Prostate gland (tissue), 2 donors: Measurements from ENCODE around the gene DYNC1I1. TPM values are rescaled to one million over a fixed set of nuclear protein-coding genes. Genes with fewer than 3 reads are reported as not detected.
A peak's percentile ranks its signal among the peaks of the same experiment; 100 is the strongest.

Experiments used
- DNase-seq: peaks from one replicate; pipeline ENCODE4 v3.0.0-alpha.2; 2019; ENCODE audit warnings: low spot score
- H3K27ac ChIP-seq, 2 donors: fragments of 200-600 bp; sonication (generic); 2 replicates each; pipeline ENCODE4 v1.5.1; 2017 to 2019
- H3K27me3 ChIP-seq: fragments of 200-600 bp; sonication (generic); replicated peaks from 2 replicates; pipeline ENCODE4 v1.5.1; 2019; ENCODE audit not compliant: insufficient read depth
- H3K36me3 ChIP-seq, 2 donors: fragments of 200-600 bp; sonication (generic); 1 replicate in 1 of 2; 2 replicates in 1 of 2; pipeline versions ENCODE4 v1.5.1 to v1.8.1; 2017 to 2019
- H3K4me1 ChIP-seq: fragments of 200-600 bp; sonication (generic); replicated peaks from 2 replicates; pipeline ENCODE4 v1.5.1; 2019
- H3K4me3 ChIP-seq, 2 donors: fragments of 200-600 bp; sonication (generic); 2 replicates each; pipeline ENCODE4 v1.5.1; 2017 to 2019
- H3K9me3 ChIP-seq: fragments of 200-600 bp; sonication (generic); 2 replicates; pipeline ENCODE4 v1.5.1; 2017
- CTCF ChIP-seq, 4 experiments: fragments of 200-600 bp in 2 of 4; fragments of 450-650 bp in 2 of 4; sonication (generic) in 2 of 4; IDR thresholded peaks; 1 replicate in 3 of 4; 2 replicates in 1 of 4; pipeline ENCODE4 v1.5.1; 2016 to 2019; ENCODE audit warnings: antibody characterized with exemption in 4 of 4, mild to moderate bottlenecking in 2 of 4, moderate library complexity in 2 of 4
- POLR2A ChIP-seq: fragments of 450-650 bp; IDR thresholded peaks from one replicate; pipeline ENCODE4 v1.6.1; 2016; ENCODE audit warnings: antibody characterized with exemption, mild to moderate bottlenecking
- POLR2AphosphoS5 ChIP-seq: sonication (generic); formaldehyde crosslinking; IDR thresholded peaks from one replicate; pipeline ENCODE4 v1.6.1; 2017; ENCODE audit warnings: antibody characterized with exemption
- WGBS: methylation state at CpG from one replicate; pipeline ENCODE4 v1.1.5; 2018; 5-methylcytosine and 5-hydroxymethylcytosine counted together
- intact Hi-C: fragments of 100-400 bp; cut with DNase I; formaldehyde crosslinking; loops from one replicate; pipeline ENCODE4 v1.14.2; 2022
- total RNA-seq, 2 donors: library from RNA; depleted of rRNA; stranded (reverse); fragments of >200 nt; gene quantifications; one replicate each; pipeline ENCODE4 v1.1.0, GENCODE V29; 2016

The DYNC1I1 gene
- total RNA-seq, 2 donors from 2014 or later: 4.4 to 5.1 TPM

GRCh38 chr7:95901006-95901405, 128.7 kb downstream of the DYNC1I1 start:
- WGBS: 14% methylated on average over 1 of the region's 1 CpG
- Histone ChIP-seq H3K4me3 (no peak overlapping the region), H3K4me1 (no peaks in the 10 kb centered on the region), H3K27me3 (no peaks in the 10 kb centered on the region), H3K27ac (no peak overlapping the region), H3K9me3 (no peaks in the 10 kb centered on the region), H3K36me3 (no peaks in the 10 kb centered on the region)
- peak; percentile 33 for DNase-seq
- intact Hi-C loops: no loop called here
- TF ChIP-seq POLR2A: no peak
- no peak for TF ChIP-seq CTCF (IDR thresholded peaks at IDR 0.05)
- TF ChIP-seq POLR2AphosphoS5: no peak

GRCh38 chr7:95904099-95904498, 131.7 kb downstream of the DYNC1I1 start:
- Histone ChIP-seq H3K9me3 (no peaks in the 10 kb centered on the region), H3K4me1 (no peaks in the 10 kb centered on the region), H3K27me3 (no peaks in the 10 kb centered on the region), H3K4me3 (no peak overlapping the region), H3K27ac (no peak overlapping the region), H3K36me3 (no peaks in the 10 kb centered on the region)
- intact Hi-C loops: no loop called here
- TF ChIP-seq CTCF (IDR thresholded peaks at IDR 0.05): no peak
- TF ChIP-seq POLR2AphosphoS5: no peak
- TF ChIP-seq POLR2A: no peak
- DNase-seq: no peak

- WGBS: 51% methylated on average over 3 of the region's 3 CpGs
- intact Hi-C loops: no loop called here
- no peaks in the 10 kb centered on the region for H3K9me3 ChIP-seq
- TF ChIP-seq CTCF (IDR thresholded peaks at IDR 0.05) (no peak), POLR2AphosphoS5 (no peak), POLR2A (no peak)
- no peak for DNase-seq
- H3K27ac ChIP-seq: no peak overlapping the region
- H3K4me1 ChIP-seq: no peaks in the 10 kb centered on the region
- H3K27me3 ChIP-seq: no peaks in the 10 kb centered on the region
- H3K4me3 ChIP-seq: no peak overlapping the region
- H3K36me3 ChIP-seq: no peaks in the 10 kb centered on the region
Observed at GRCh38 chr7:95905167-95905566, 132.8 kb downstream of the DYNC1I1 start.

- intact Hi-C loops: no loop called here
- Histone ChIP-seq H3K4me3 (no peak overlapping the region), H3K9me3 (no peaks in the 10 kb centered on the region), H3K36me3 (no peaks in the 10 kb centered on the region), H3K4me1 (no peaks in the 10 kb centered on the region), H3K27ac (no peak overlapping the region), H3K27me3 (no peaks in the 10 kb centered on the region)
- no peak for DNase-seq
- no peak for TF ChIP-seq CTCF (IDR thresholded peaks at IDR 0.05)
- no peak for TF ChIP-seq POLR2AphosphoS5
- no peak for TF ChIP-seq POLR2A
- 73% methylated on average over 5 of the region's 5 CpGs for WGBS
Observed at GRCh38 chr7:95906851-95907250, 134.5 kb downstream of the DYNC1I1 start.

- no peaks in the 10 kb centered on the region for H3K27me3 ChIP-seq
- no peak overlapping the region for H3K27ac ChIP-seq
- no peaks in the 10 kb centered on the region for H3K9me3 ChIP-seq
- WGBS: 79% methylated on average over 5 of the region's 5 CpGs
- TF ChIP-seq CTCF (IDR thresholded peaks at IDR 0.05) (no peak), POLR2AphosphoS5 (no peak), POLR2A (no peak)
- no peaks in the 10 kb centered on the region for H3K36me3 ChIP-seq
- no peak for DNase-seq
- intact Hi-C loops: no loop called here
- H3K4me3 ChIP-seq: no peak overlapping the region
- H3K4me1 ChIP-seq: no peaks in the 10 kb centered on the region
Observed at GRCh38 chr7:95907337-95907736, 135.0 kb downstream of the DYNC1I1 start.
